ENCODE measurements around the gene EME1. TPM values are rescaled to one million over a fixed set of nuclear protein-coding genes. Genes with fewer than 3 reads are reported as not detected.

The EME1 gene
- total and polyA plus RNA-seq, 2 of the 13 experiments (the other 11 are each of a cell fraction or from before 2014, with no cell fraction given): 20.7 to 24.6 TPM

DNA sequence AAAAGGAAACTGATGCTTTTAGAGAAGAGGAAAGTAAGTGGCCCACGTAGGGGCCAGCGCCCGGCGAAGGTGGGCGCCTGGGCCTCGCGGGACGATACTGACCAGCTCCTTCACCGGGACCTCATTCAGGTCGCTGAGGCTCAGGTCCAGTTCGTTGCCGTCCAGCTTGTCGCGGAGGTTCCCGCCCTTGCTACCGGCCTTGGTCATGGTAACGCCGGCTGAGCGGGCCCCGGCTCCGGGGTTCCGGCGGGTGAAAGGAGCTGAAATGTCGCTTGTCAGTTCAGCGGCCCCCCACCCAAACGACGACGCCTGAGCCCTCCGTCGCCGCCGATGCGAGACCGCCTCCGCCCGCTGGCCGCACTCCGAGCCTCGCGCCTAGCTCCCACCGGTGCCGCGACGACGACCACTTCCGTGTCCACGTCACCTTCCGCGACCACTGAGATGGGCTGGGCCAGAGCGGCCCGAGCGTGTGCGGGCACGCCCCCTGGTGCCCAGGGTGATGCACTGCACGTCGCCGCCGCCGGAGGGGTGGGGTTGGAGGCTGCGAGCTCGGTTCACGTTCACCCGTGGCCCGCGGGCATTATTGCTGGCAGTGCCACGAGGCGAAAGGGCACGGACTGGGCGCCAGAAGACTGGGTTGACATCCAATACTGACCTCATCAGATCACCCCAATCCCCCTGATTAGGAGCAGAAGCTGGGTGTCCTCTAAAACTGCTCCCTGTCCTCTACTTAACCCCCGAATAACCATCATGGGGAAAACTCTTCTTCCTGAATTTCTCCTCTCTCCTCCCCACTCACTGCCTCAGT, 24.3 kb downstream of the EME1 start, which contains the start of gene LRRC59 (continued):
- TF ChIP-seq, protein P1, sequence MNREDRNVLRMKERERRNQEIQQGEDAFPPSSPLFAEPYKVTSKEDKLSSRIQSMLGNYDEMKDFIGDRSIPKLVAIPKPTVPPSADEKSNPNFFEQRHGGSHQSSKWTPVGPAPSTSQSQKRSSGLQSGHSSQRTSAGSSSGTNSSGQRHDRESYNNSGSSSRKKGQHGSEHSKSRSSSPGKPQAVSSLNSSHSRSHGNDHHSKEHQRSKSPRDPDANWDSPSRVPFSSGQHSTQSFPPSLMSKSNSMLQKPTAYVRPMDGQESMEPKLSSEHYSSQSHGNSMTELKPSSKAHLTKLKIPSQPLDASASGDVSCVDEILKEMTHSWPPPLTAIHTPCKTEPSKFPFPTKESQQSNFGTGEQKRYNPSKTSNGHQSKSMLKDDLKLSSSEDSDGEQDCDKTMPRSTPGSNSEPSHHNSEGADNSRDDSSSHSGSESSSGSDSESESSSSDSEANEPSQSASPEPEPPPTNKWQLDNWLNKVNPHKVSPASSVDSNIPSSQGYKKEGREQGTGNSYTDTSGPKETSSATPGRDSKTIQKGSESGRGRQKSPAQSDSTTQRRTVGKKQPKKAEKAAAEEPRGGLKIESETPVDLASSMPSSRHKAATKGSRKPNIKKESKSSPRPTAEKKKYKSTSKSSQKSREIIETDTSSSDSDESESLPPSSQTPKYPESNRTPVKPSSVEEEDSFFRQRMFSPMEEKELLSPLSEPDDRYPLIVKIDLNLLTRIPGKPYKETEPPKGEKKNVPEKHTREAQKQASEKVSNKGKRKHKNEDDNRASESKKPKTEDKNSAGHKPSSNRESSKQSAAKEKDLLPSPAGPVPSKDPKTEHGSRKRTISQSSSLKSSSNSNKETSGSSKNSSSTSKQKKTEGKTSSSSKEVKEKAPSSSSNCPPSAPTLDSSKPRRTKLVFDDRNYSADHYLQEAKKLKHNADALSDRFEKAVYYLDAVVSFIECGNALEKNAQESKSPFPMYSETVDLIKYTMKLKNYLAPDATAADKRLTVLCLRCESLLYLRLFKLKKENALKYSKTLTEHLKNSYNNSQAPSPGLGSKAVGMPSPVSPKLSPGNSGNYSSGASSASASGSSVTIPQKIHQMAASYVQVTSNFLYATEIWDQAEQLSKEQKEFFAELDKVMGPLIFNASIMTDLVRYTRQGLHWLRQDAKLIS (CRISPR knock-in tag; IDR thresholded peaks at IDR 0.05): peak; percentile 78; the same call in 1 of the 2 replicates
- TF ChIP-seq MAZ (IDR thresholded peaks at IDR 0.05; ENCODE audit: borderline replicate concordance, low read depth, low read length): peak; percentile 89
- peak; percentile 100 for TF ChIP-seq MAZ (CRISPR knock-in tag; IDR thresholded peaks at IDR 0.05; ENCODE audit: low read depth)
- TF ChIP-seq FOXP1 (IDR thresholded peaks at IDR 0.05): no peak
- TF ChIP-seq FOXP1 (CRISPR knock-in tag; IDR thresholded peaks at IDR 0.05): peak; percentile 23
- no peak for TF ChIP-seq ZNF382 (CRISPR knock-in tag; IDR thresholded peaks at IDR 0.05; ENCODE audit: borderline replicate concordance)
- TF ChIP-seq NFIB (CRISPR knock-in tag; IDR thresholded peaks at IDR 0.05; ENCODE audit: borderline replicate concordance): no peak; the same call in 1 of the 2 replicates
- TF ChIP-seq ZSCAN9 (CRISPR knock-in tag; IDR thresholded peaks at IDR 0.05; ENCODE audit: borderline replicate concordance): peak; percentile 97
- TF ChIP-seq, protein P2, sequence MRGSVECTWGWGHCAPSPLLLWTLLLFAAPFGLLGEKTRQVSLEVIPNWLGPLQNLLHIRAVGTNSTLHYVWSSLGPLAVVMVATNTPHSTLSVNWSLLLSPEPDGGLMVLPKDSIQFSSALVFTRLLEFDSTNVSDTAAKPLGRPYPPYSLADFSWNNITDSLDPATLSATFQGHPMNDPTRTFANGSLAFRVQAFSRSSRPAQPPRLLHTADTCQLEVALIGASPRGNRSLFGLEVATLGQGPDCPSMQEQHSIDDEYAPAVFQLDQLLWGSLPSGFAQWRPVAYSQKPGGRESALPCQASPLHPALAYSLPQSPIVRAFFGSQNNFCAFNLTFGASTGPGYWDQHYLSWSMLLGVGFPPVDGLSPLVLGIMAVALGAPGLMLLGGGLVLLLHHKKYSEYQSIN (CRISPR knock-in tag; IDR thresholded peaks at IDR 0.05; ENCODE audit: borderline replicate concordance): no peak
- TF ChIP-seq PATZ1 (CRISPR knock-in tag; IDR thresholded peaks at IDR 0.05): peak; percentile 82
- TF ChIP-seq, protein P3, sequence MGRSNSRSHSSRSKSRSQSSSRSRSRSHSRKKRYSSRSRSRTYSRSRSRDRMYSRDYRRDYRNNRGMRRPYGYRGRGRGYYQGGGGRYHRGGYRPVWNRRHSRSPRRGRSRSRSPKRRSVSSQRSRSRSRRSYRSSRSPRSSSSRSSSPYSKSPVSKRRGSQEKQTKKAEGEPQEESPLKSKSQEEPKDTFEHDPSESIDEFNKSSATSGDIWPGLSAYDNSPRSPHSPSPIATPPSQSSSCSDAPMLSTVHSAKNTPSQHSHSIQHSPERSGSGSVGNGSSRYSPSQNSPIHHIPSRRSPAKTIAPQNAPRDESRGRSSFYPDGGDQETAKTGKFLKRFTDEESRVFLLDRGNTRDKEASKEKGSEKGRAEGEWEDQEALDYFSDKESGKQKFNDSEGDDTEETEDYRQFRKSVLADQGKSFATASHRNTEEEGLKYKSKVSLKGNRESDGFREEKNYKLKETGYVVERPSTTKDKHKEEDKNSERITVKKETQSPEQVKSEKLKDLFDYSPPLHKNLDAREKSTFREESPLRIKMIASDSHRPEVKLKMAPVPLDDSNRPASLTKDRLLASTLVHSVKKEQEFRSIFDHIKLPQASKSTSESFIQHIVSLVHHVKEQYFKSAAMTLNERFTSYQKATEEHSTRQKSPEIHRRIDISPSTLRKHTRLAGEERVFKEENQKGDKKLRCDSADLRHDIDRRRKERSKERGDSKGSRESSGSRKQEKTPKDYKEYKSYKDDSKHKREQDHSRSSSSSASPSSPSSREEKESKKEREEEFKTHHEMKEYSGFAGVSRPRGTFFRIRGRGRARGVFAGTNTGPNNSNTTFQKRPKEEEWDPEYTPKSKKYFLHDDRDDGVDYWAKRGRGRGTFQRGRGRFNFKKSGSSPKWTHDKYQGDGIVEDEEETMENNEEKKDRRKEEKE (IDR thresholded peaks at IDR 0.05): no peak
- TF ChIP-seq FOXJ3 (CRISPR knock-in tag; IDR thresholded peaks at IDR 0.05; ENCODE audit: borderline replicate concordance): 0 out of 2 replicates have a peak, but pooled peaks have one; percentile 24
- TF ChIP-seq, protein P4, sequence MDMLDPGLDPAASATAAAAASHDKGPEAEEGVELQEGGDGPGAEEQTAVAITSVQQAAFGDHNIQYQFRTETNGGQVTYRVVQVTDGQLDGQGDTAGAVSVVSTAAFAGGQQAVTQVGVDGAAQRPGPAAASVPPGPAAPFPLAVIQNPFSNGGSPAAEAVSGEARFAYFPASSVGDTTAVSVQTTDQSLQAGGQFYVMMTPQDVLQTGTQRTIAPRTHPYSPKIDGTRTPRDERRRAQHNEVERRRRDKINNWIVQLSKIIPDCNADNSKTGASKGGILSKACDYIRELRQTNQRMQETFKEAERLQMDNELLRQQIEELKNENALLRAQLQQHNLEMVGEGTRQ (IDR thresholded peaks at IDR 0.05; ENCODE audit: low read depth, low read length): no peak
- TF ChIP-seq, protein P4 (CRISPR knock-in tag; IDR thresholded peaks at IDR 0.05; ENCODE audit: borderline replicate concordance): peak; percentile 43; the same call in 1 of the 2 replicates
- peak; percentile 61 for TF ChIP-seq SKI (IDR thresholded peaks at IDR 0.05; ENCODE audit: partially characterized antibody)
- peak; percentile 72; the same call in 1 of the 2 replicates for TF ChIP-seq ZNF773 (CRISPR knock-in tag; IDR thresholded peaks at IDR 0.05; ENCODE audit: borderline replicate concordance)
